H1 (cell line): Measurements from ENCODE around the gene BAIAP2L2. TPM values are rescaled to one million over a fixed set of nuclear protein-coding genes. Genes with fewer than 3 reads are reported as not detected.

Source experiments
- CTCF ChIA-PET: fragments of 300-600 bp; sonication (Branson Sonifier 250); formaldehyde crosslinking; loops from one replicate; lab custom pipeline; 2021; ENCODE audit not compliant: partially characterized antibody; lab: Charles Lee
- POLR2A ChIA-PET: fragments of 300-600 bp; sonication (Branson Sonifier 250); formaldehyde crosslinking; loops from one replicate; lab custom pipeline; 2021; ENCODE audit warnings: inconsistent platforms; ENCODE audit not compliant: partially characterized antibody; lab: Charles Lee
- DNase-seq, 2 experiments: peaks; one replicate each; pipeline versions ENCODE4 v3.0.0 to v3.0.0-alpha.2; 2010 to 2022; ENCODE audit warnings: low spot score in 2 of 2, low read depth in 1 of 2, mixed read lengths in 1 of 2
- FAIRE-seq: peaks from 2 replicates; lab custom pipeline; 2011; peaks lifted over from hg19 to GRCh38; lab: Jason Lieb, UNC
- H2AFZ ChIP-seq: 2 replicates; pipeline ENCODE4 v1.8.1; 2012; ENCODE audit warnings: low read length, inconsistent platforms
- H2AK5ac ChIP-seq: 2 replicates; pipeline ENCODE4 v1.6.1; 2013; ENCODE audit warnings: low read depth, low read length
- H2BK120ac ChIP-seq: replicated peaks from 2 replicates; pipeline ENCODE3; 2013; ENCODE audit warnings: low read depth, low read length, inconsistent platforms
- H2BK12ac ChIP-seq: 2 replicates; pipeline ENCODE4 v1.6.1; 2013; ENCODE audit warnings: low read depth, low read length
- H2BK15ac ChIP-seq: 2 replicates; pipeline ENCODE4 v1.6.1; 2013; ENCODE audit warnings: low read length
- H2BK20ac ChIP-seq: 2 replicates; pipeline ENCODE4 v1.6.1; 2013; ENCODE audit warnings: low read length
- H2BK5ac ChIP-seq: 2 replicates; pipeline ENCODE4 v1.6.1; 2013; ENCODE audit warnings: low read depth, low read length
- H3K14ac ChIP-seq: 2 replicates; pipeline ENCODE4 v1.6.1; 2013; ENCODE audit warnings: inconsistent platforms; ENCODE audit not compliant: insufficient read length
- H3K18ac ChIP-seq: 2 replicates; pipeline ENCODE4 v1.6.1; 2013; ENCODE audit warnings: low read length; ENCODE audit errors: extremely low read depth
- H3K23ac ChIP-seq: 2 replicates; pipeline ENCODE4 v1.6.1; 2013; ENCODE audit warnings: inconsistent platforms; ENCODE audit not compliant: insufficient read length
- H3K23me2 ChIP-seq: 2 replicates; pipeline ENCODE4 v1.6.1; 2013; ENCODE audit warnings: low read depth, low read length
- H3K27ac ChIP-seq: 2 replicates; pipeline ENCODE4 v1.6.1; 2011; ENCODE audit warnings: low read depth, low read length, inconsistent platforms
- H3K27me3 ChIP-seq, 4 experiments: replicated peaks in 1 of 4; 1 replicate in 1 of 4; 2 replicates in 3 of 4; pipeline versions ENCODE4 v1.6.1 to v1.8.1; 2011 to 2013; ENCODE audit warnings: low read length in 3 of 4, mild to moderate bottlenecking in 3 of 4, inconsistent platforms in 2 of 4, mixed read lengths in 2 of 4, moderate library complexity in 1 of 4; ENCODE audit not compliant: control insufficient read depth in 3 of 4, insufficient read depth in 3 of 4; ENCODE audit errors: extremely low read depth in 1 of 4
- H3K36me3 ChIP-seq, 4 experiments: 2 replicates each; pipeline versions ENCODE4 v1.6.1 to v1.8.1; 2011 to 2013; ENCODE audit warnings: mild to moderate bottlenecking in 4 of 4, low read length in 3 of 4, moderate library complexity in 2 of 4, control low read depth in 1 of 4, inconsistent platforms in 1 of 4; ENCODE audit not compliant: insufficient read depth in 4 of 4, control insufficient read depth in 2 of 4
- H3K4ac ChIP-seq: replicated peaks from 2 replicates; pipeline ENCODE3; 2013; ENCODE audit warnings: low read length, low read depth, mixed read lengths, inconsistent platforms; ENCODE audit not compliant: insufficient read length
- H3K4me1 ChIP-seq, 4 experiments: replicated peaks in 1 of 4; 1 replicate in 1 of 4; 2 replicates in 3 of 4; pipeline versions ENCODE4 v1.6.1 to v1.8.1; 2011 to 2013; ENCODE audit warnings: low read length in 3 of 4, inconsistent platforms in 2 of 4, mixed read lengths in 1 of 4; ENCODE audit not compliant: insufficient read depth in 4 of 4, control insufficient read depth in 3 of 4
- H3K4me2 ChIP-seq, 2 experiments: 2 replicates each; pipeline versions ENCODE4 v1.6.1 to v1.8.1; 2011 to 2013; ENCODE audit warnings: low read depth in 2 of 2, low read length in 2 of 2, control low read depth in 1 of 2, inconsistent platforms in 1 of 2, mild to moderate bottlenecking in 1 of 2; ENCODE audit not compliant: insufficient read depth in 1 of 2
- H3K4me3 ChIP-seq, 4 experiments: fragments of 200-600, 300-600 bp in 1 of 4; sonication (generic), shearing (Covaris generic), sonication (Bioruptor Twin) in 1 of 4; 2 replicates each; pipeline versions ENCODE4 v1.5.1 to v1.8.1; 2011 to 2016; ENCODE audit warnings: low read length in 4 of 4, low read depth in 3 of 4, control low read depth in 2 of 4, inconsistent platforms in 2 of 4, mild to moderate bottlenecking in 2 of 4, mixed read lengths in 1 of 4, moderate library complexity in 1 of 4; ENCODE audit not compliant: insufficient read depth in 2 of 4; ENCODE audit errors: extremely low read depth in 1 of 4
- H3K56ac ChIP-seq: replicated peaks from 2 replicates; pipeline ENCODE3; 2013; ENCODE audit warnings: low read depth, mild to moderate bottlenecking, mixed read lengths, low read length, inconsistent platforms; ENCODE audit not compliant: insufficient read length
- H3K79me1 ChIP-seq: 2 replicates; pipeline ENCODE4 v1.6.1; 2013; ENCODE audit warnings: low read depth, low read length, control low read depth
- H3K79me2 ChIP-seq, 2 experiments: 2 replicates each; pipeline versions ENCODE4 v1.6.1 to v1.8.1; 2012 to 2013; ENCODE audit warnings: low read length in 2 of 2, mild to moderate bottlenecking in 2 of 2, inconsistent platforms in 1 of 2; ENCODE audit not compliant: insufficient read depth in 2 of 2, control insufficient read depth in 1 of 2
- H3K9ac ChIP-seq, 4 experiments: replicated peaks in 1 of 4; 1 replicate in 1 of 4; 2 replicates in 3 of 4; pipeline versions ENCODE4 v1.6.1 to v1.8.1; 2011 to 2013; ENCODE audit warnings: low read depth in 3 of 4, low read length in 3 of 4, control low read depth in 2 of 4, mild to moderate bottlenecking in 2 of 4, moderate library complexity in 2 of 4, inconsistent platforms in 1 of 4; ENCODE audit errors: extremely low read depth in 1 of 4
- H3K9me3 ChIP-seq, 2 experiments: 2 replicates each; pipeline versions ENCODE4 v1.6.1 to v1.8.1; 2012 to 2013; ENCODE audit warnings: mild to moderate bottlenecking in 2 of 2, moderate library complexity in 2 of 2, control low read depth in 1 of 2, inconsistent platforms in 1 of 2, low read depth in 1 of 2, low read length in 1 of 2, mixed read lengths in 1 of 2; ENCODE audit not compliant: insufficient read depth in 2 of 2
- H4K20me1 ChIP-seq, 2 experiments: replicated peaks in 1 of 2; 2 replicates each; pipeline versions ENCODE3 to v1.8.1; 2011 to 2013; ENCODE audit warnings: inconsistent platforms in 2 of 2, low read length in 2 of 2, mild to moderate bottlenecking in 1 of 2; ENCODE audit not compliant: insufficient read depth in 2 of 2, control insufficient read depth in 1 of 2
- H4K5ac ChIP-seq: 2 replicates; pipeline ENCODE4 v1.6.1; 2013; ENCODE audit warnings: low read length, low read depth, mixed read lengths, inconsistent platforms; ENCODE audit not compliant: insufficient read length
- H4K8ac ChIP-seq: 2 replicates; pipeline ENCODE4 v1.8.0; 2013; ENCODE audit warnings: mild to moderate bottlenecking, moderate library complexity, low read length, inconsistent platforms; ENCODE audit not compliant: insufficient read depth; ENCODE audit errors: extremely low read depth
- H4K91ac ChIP-seq: replicated peaks from 2 replicates; pipeline ENCODE3; 2013; ENCODE audit warnings: low read length, mixed read lengths, inconsistent platforms; ENCODE audit not compliant: insufficient read length
- RNF2 ChIP-seq: fragments of 200-900, 300-1000 bp; sonication (generic); IDR thresholded peaks from 2 replicates; pipeline ENCODE4 v1.7.1; 2016; ENCODE audit warnings: borderline replicate concordance, low read depth, mild to moderate bottlenecking, antibody characterized with exemption, low read length; ENCODE audit not compliant: poor library complexity, severe bottlenecking; ENCODE audit errors: missing control alignments
- SIN3A ChIP-seq, 2 experiments: IDR thresholded peaks in 1 of 2; conservative IDR thresholded peaks in 1 of 2; 2 replicates each; pipeline ENCODE4 v1.6.1; 2011 to 2012; ENCODE audit warnings: low read length in 2 of 2, improper control_type of control experiment in 1 of 2, low read depth in 1 of 2, mild to moderate bottlenecking in 1 of 2
- TAF7 ChIP-seq: optimal IDR thresholded peaks from 2 replicates; pipeline ENCODE3; 2011; ENCODE audit warnings: low read depth, mild to moderate bottlenecking, inconsistent platforms, low read length, moderate library complexity, borderline replicate concordance
- WGBS, 2 experiments: shearing (Covaris generic) in 1 of 2; methylation state at CpG; one replicate each; pipeline versions ENCODE4 v1.1.6 to v1.1.7; 2013 to 2015; ENCODE audit warnings: low lambda C conversion rate in 2 of 2, mixed read lengths in 2 of 2, inconsistent platforms in 1 of 2, low coverage in 1 of 2, missing lambda C conversion rate in 1 of 2; ENCODE audit not compliant: insufficient replicate concordance in 2 of 2, insufficient coverage in 1 of 2, insufficient read length in 1 of 2; ENCODE audit errors: extremely low coverage in 1 of 2, missing lambda C conversion rate in 1 of 2; 5-methylcytosine and 5-hydroxymethylcytosine counted together
- polyA plus RNA-seq, 7 experiments: library from polyadenylated mRNA; depleted of rRNA in 3 of 7; stranded (reverse) in 5 of 7; unstranded in 2 of 7; fragments of >200 nt in 5 of 7; fragments of 200-250 nt in 2 of 7; gene quantifications; 1 replicate in 5 of 7; 2 replicates in 1 of 7; 4 replicates in 1 of 7; pipeline versions ENCODE4 v1.2.1 to v1.2.3, GENCODE V29; 2011 to 2013; ENCODE audit warnings: missing spikeins in 2 of 7, mixed read lengths in 2 of 7
- total RNA-seq: library from RNA; stranded (reverse); fragmentation: NEBNext Ultra II Directional; extraction: Animal tissue kit (Norgen Biotek cat#: 25700); gene quantifications from 2 replicates; pipeline ENCODE4 v1.2.1, GENCODE V29; 2021

BAIAP2L2 gene
- total and polyA plus RNA-seq, 2 of the 8 experiments (the other 6 are each of a cell fraction or from before 2014, with no cell fraction given) = 5.4 to 10.0 TPM

DNA sequence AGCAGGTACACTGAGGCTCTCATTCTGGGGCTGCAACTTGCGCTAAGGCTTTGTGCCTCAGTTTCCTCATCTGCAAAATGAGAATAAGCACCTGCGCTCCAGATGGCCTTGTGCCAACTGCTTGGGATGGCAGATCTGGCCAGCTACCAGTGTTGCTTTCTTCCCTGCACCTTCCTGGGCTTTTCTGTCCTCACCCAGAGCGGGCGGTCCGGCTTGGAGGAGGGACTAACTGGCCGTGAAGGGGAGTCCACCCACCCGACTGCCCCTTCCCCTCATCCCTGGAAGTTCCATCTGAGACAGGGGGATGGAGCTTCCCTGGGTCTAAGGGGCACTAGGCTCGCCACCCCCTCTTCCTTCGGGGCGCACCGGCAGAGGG lies 30.0 kb downstream of the BAIAP2L2 start:
- no peak overlapping the region for H2BK20ac ChIP-seq
- no peaks in the 10 kb centered on the region for H3K79me2 ChIP-seq
- H2BK5ac ChIP-seq = no peak overlapping the region
- POLR2A ChIA-PET = interaction anchor here (0.9 to 1.5 kb wide), 4 partner anchors 9 to 24 kb away, joined by 3 to 5 read pairs (median 4); partner anchors contain the start of gene PICK1
- 67% methylated on average over 9 of the region's 11 CpGs; no CpG with 5 or more reads in 1 of the 2 experiments for WGBS, 2 experiments
- TF ChIP-seq TAF7 (peak; percentile 21), RNF2 (no peak), SIN3A (conservative IDR thresholded peaks at IDR 0.05 in 1 of 2, IDR thresholded peaks at IDR 0.05 in 1 of 2; ENCODE audit: low read depth in 1 of 2, low read length in 2 of 2) (no peak)
- H3K9me3 ChIP-seq = no peaks in the 10 kb centered on the region
- no peak overlapping the region; the same call in 1 of the 2 replicates for H2BK15ac ChIP-seq
- no peak overlapping the region for H3K23ac ChIP-seq
- H2BK12ac ChIP-seq = 0 out of 2 replicates have a peak overlapping the region, but pooled peaks have one; percentile 43
- DNase-seq = no peak
- H3K14ac ChIP-seq = no peak overlapping the region
- no peak for FAIRE-seq
- no peak overlapping the region for H2BK120ac ChIP-seq
- CTCF ChIA-PET = interaction anchor here (0.9 to 2.0 kb wide), 7 partner anchors 9 to 64 kb away, joined by 3 to 11 read pairs (median 3); no protein-coding TSS in a partner anchor
- peak overlapping the region; percentile 74 for H4K91ac ChIP-seq
- H3K27me3 ChIP-seq = peaks cover 7 to 37% (median 33%) of the 10 kb centered on the region in 4 experiments
- H3K4me2 ChIP-seq = peak overlapping the region; percentile 66 to 80
- H3K9ac ChIP-seq = no peak overlapping the region
- H3K56ac ChIP-seq = no peak overlapping the region
- peak overlapping the region in 2 of 4 experiments; percentile 24 to 48; a peak in 3 of 8 replicates for H3K4me3 ChIP-seq
- peak overlapping the region; percentile 86 for H4K8ac ChIP-seq
- H2AK5ac ChIP-seq = no peak overlapping the region
- H2AFZ ChIP-seq = no peak overlapping the region
- peaks cover 0 to 1% of the 10 kb centered on the region in 2 experiments for H4K20me1 ChIP-seq
- H4K5ac ChIP-seq = peak overlapping the region; percentile 53
- no peaks in the 10 kb centered on the region for H3K79me1 ChIP-seq
- peaks cover 3% of the 10 kb centered on the region for H3K23me2 ChIP-seq
- H3K18ac ChIP-seq = no peak overlapping the region; the same call in 1 of the 2 replicates
- no peaks in the 10 kb centered on the region for H3K36me3 ChIP-seq
- no peak overlapping the region for H3K27ac ChIP-seq
- H3K4ac ChIP-seq = peak overlapping the region; percentile 21
- peaks cover 0 to 25% (median 18%) of the 10 kb centered on the region in 4 experiments; a peak in 6 of 7 replicates for H3K4me1 ChIP-seq
